Measurements from ENCODE around the gene SYNGR1.
A peak's percentile ranks its signal among the peaks of the same experiment; 100 is the strongest.

Gene SYNGR1

GRCh38 chr22:39351689-39352214 lies 2.0 kb downstream of the SYNGR1 start:
- peak overlapping the region in 1 of 2 experiments; percentile 57 for H3K14ac ChIP-seq (ENCODE audit: low read length in 2 of 2)
- peak overlapping the region in 1 of 2 experiments; percentile 82 for H2BK12ac ChIP-seq (ENCODE audit: low read length in 2 of 2)
- peak overlapping the region; percentile 41 for H2AK5ac ChIP-seq (ENCODE audit: low read length, severe bottlenecking)
- no peak overlapping the region for H3K9ac ChIP-seq (ENCODE audit: low read length)
- H3K4me1 ChIP-seq (ENCODE audit: control insufficient read depth, insufficient read depth, low read depth, low read length), result peaks cover 43% of the 10 kb centered on the region
- H3K4ac ChIP-seq (ENCODE audit: low read depth in 1 of 2, low read length in 2 of 2), result peak overlapping the region in 1 of 2 experiments; percentile 54
- no peak overlapping the region for H2BK120ac ChIP-seq (ENCODE audit: low read depth, low read length)
- WGBS, result 70% methylated on average over 8 of the region's 8 CpGs
- H2BK15ac ChIP-seq (ENCODE audit: low read depth, poor library complexity, severe bottlenecking), result no peak overlapping the region
- no peaks in the 10 kb centered on the region for H3K27me3 ChIP-seq (ENCODE audit: control insufficient read depth in 1 of 2, insufficient read depth in 1 of 2, low read length in 2 of 2)
- H3K18ac ChIP-seq (ENCODE audit: low read depth in 1 of 2, low read length in 2 of 2), result no peak overlapping the region
- peaks cover 17% of the 10 kb centered on the region for H3K79me1 ChIP-seq (replicated peaks; ENCODE audit: low read length, poor library complexity, severe bottlenecking)
- H3K27ac ChIP-seq (ENCODE audit: low read length, poor library complexity, severe bottlenecking), result peak overlapping the region; percentile 54
- H3K9me3 ChIP-seq (ENCODE audit: control insufficient read depth, low read length), result no peaks in the 10 kb centered on the region
- H4K91ac ChIP-seq (ENCODE audit: low read length), result no peak overlapping the region
- H3K36me3 ChIP-seq (ENCODE audit: control insufficient read depth in 1 of 2, insufficient read depth in 2 of 2, low read depth in 1 of 2, low read length in 2 of 2), result peaks cover 0 to 4% of the 10 kb centered on the region in 2 experiments
- peak overlapping the region; percentile 24 for H3K4me2 ChIP-seq (ENCODE audit: low read length, poor library complexity, severe bottlenecking)
- H4K8ac ChIP-seq (ENCODE audit: low read length), result no peak overlapping the region
- H2AFZ ChIP-seq (ENCODE audit: low read depth, low read length), result no peak overlapping the region
- no peak overlapping the region for H2BK5ac ChIP-seq (ENCODE audit: low read depth, low read length, poor library complexity, severe bottlenecking)
- H3K23ac ChIP-seq (ENCODE audit: low read length in 2 of 2), result no peak overlapping the region
- DNase-seq, result peak; percentile 28
- no peak overlapping the region for H3K4me3 ChIP-seq (ENCODE audit: insufficient read depth in 1 of 2, low read depth in 1 of 2, low read length in 2 of 2)

DNA sequence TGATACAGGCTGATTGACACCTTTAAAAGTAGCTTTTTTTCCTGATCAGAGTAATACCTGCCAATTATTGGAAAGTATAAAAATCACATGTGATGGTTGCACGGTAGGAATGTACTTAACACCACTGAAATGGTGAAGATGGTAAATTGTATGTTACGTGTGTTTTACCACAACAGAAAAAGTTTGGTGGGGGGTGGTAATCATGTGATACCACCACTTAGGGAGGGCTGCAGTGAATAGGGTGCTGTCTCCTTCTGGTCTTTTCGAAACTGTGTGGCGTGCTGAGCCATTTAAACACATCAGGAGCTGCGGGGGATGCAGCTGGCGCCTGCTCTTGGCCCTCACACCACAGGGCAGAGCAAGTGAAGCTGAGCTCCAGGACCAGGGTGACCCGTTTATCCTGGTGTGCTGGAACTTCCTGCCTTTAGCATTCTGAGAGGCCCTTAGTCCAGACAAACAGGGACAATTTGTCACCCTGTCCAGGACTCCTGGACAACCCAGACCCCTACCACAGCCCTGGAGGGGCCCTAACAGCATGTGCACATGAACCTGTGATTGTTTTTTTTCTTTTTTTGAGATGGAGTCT lies 2.6 kb downstream of the SYNGR1 start:
- Histone ChIP-seq H3K18ac (ENCODE audit: low read depth in 1 of 2, low read length in 2 of 2) (no peak overlapping the region), H3K27ac (ENCODE audit: low read length, poor library complexity, severe bottlenecking) (no peak overlapping the region), H2AK5ac (ENCODE audit: low read length, severe bottlenecking) (peak overlapping the region; percentile 79), H3K9me3 (ENCODE audit: control insufficient read depth, low read length) (no peaks in the 10 kb centered on the region), H4K8ac (ENCODE audit: low read length) (peak overlapping the region; percentile 2), H3K4ac (ENCODE audit: low read depth in 1 of 2, low read length in 2 of 2) (no peak overlapping the region), H3K4me3 (ENCODE audit: insufficient read depth in 1 of 2, low read depth in 1 of 2, low read length in 2 of 2) (no peak overlapping the region), H3K4me1 (ENCODE audit: control insufficient read depth, insufficient read depth, low read depth, low read length) (peaks cover 47% of the 10 kb centered on the region), H3K27me3 (ENCODE audit: control insufficient read depth in 1 of 2, insufficient read depth in 1 of 2, low read length in 2 of 2) (no peaks in the 10 kb centered on the region), H3K9ac (ENCODE audit: low read length) (no peak overlapping the region), H3K79me1 (replicated peaks; ENCODE audit: low read length, poor library complexity, severe bottlenecking) (peaks cover 17% of the 10 kb centered on the region), H2AFZ (ENCODE audit: low read depth, low read length) (no peak overlapping the region), H4K91ac (ENCODE audit: low read length) (peak overlapping the region; percentile 91), H2BK120ac (ENCODE audit: low read depth, low read length) (no peak overlapping the region), H3K14ac (ENCODE audit: low read length in 2 of 2) (no peak overlapping the region), H2BK5ac (ENCODE audit: low read depth, low read length, poor library complexity, severe bottlenecking) (no peak overlapping the region), H2BK15ac (ENCODE audit: low read depth, poor library complexity, severe bottlenecking) (peak overlapping the region; percentile 48), H3K4me2 (ENCODE audit: low read length, poor library complexity, severe bottlenecking) (no peak overlapping the region), H2BK12ac (ENCODE audit: low read length in 2 of 2) (no peak overlapping the region), H3K23ac (ENCODE audit: low read length in 2 of 2) (no peak overlapping the region), H3K36me3 (ENCODE audit: control insufficient read depth in 1 of 2, insufficient read depth in 2 of 2, low read depth in 1 of 2, low read length in 2 of 2) (peaks cover 0 to 4% of the 10 kb centered on the region in 2 experiments)
- DNase-seq, result no peak
- 81% methylated on average over 7 of the region's 7 CpGs for WGBS

DNA sequence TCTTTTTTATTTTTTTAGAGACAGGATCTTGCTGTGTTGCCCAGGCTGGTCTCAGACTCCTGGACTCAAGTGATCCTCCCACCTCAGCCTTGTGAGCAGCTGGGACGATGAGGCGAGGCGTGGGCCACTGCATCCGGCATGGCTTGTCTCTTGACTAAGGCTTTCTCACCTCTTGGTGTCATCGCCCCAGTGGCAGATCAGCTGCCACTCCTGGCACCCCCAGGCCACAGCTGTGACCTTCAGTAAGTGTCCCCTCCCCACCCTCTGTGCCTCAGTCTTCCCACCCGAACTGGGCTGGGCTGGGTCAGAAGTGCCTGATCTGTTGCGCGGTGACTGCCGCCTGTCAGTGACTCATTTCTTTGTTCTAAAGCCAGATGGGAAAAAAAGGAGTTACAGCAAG lies 3.6 kb downstream of the SYNGR1 start:
- no peaks in the 10 kb centered on the region for H3K9me3 ChIP-seq (ENCODE audit: control insufficient read depth, low read length)
- H3K27me3 ChIP-seq (ENCODE audit: control insufficient read depth in 1 of 2, insufficient read depth in 1 of 2, low read length in 2 of 2), result no peaks in the 10 kb centered on the region
- H2BK12ac ChIP-seq (ENCODE audit: low read length in 2 of 2), result peak overlapping the region in 1 of 2 experiments; percentile 78
- no peak overlapping the region for H2AFZ ChIP-seq (ENCODE audit: low read depth, low read length)
- H3K4me3 ChIP-seq (ENCODE audit: insufficient read depth in 1 of 2, low read depth in 1 of 2, low read length in 2 of 2), result no peak overlapping the region
- H3K4me1 ChIP-seq (ENCODE audit: control insufficient read depth, insufficient read depth, low read depth, low read length), result peaks cover 51% of the 10 kb centered on the region
- peaks cover 17% of the 10 kb centered on the region for H3K79me1 ChIP-seq (replicated peaks; ENCODE audit: low read length, poor library complexity, severe bottlenecking)
- no peak overlapping the region for H3K27ac ChIP-seq (ENCODE audit: low read length, poor library complexity, severe bottlenecking)
- H2AK5ac ChIP-seq (ENCODE audit: low read length, severe bottlenecking), result peak overlapping the region; percentile 79
- no peak overlapping the region for H3K9ac ChIP-seq (ENCODE audit: low read length)
- no peak overlapping the region for H3K18ac ChIP-seq (ENCODE audit: low read depth in 1 of 2, low read length in 2 of 2)
- H3K4me2 ChIP-seq (ENCODE audit: low read length, poor library complexity, severe bottlenecking), result no peak overlapping the region
- DNase-seq, result no peak
- H4K8ac ChIP-seq (ENCODE audit: low read length), result no peak overlapping the region
- H2BK120ac ChIP-seq (ENCODE audit: low read depth, low read length), result no peak overlapping the region
- H3K36me3 ChIP-seq (ENCODE audit: control insufficient read depth in 1 of 2, insufficient read depth in 2 of 2, low read depth in 1 of 2, low read length in 2 of 2), result peaks cover 0 to 4% of the 10 kb centered on the region in 2 experiments
- no peak overlapping the region for H3K14ac ChIP-seq (ENCODE audit: low read length in 2 of 2)
- 85% methylated on average over 9 of the region's 9 CpGs for WGBS
- peak overlapping the region; percentile 19 for H4K91ac ChIP-seq (ENCODE audit: low read length)
- H3K23ac ChIP-seq (ENCODE audit: low read length in 2 of 2), result no peak overlapping the region
- H2BK15ac ChIP-seq (ENCODE audit: low read depth, poor library complexity, severe bottlenecking), result no peak overlapping the region
- no peak overlapping the region for H3K4ac ChIP-seq (ENCODE audit: low read depth in 1 of 2, low read length in 2 of 2)
- H2BK5ac ChIP-seq (ENCODE audit: low read depth, low read length, poor library complexity, severe bottlenecking), result no peak overlapping the region

DNA sequence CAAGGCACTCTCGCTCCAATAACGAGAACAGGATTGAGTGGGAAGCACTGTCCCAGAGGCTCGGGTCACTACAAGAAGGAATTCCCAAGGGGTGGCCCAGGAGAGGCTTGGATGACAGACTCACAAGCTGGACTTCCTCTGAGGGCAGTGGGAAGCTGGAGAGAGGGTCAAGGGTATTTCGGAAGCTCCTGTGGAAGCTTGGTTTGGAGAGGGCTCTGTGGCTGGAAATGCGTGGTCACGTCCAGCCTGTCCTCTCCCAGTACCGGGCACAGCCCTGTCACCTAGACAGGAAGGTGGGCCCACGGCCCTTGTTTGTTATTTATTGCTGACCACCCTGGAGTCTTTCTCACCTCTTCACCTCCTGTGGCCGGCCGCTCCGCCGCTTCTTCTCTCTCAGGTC lies 5.3 kb downstream of the SYNGR1 start:
- H3K36me3 ChIP-seq (ENCODE audit: control insufficient read depth in 1 of 2, insufficient read depth in 2 of 2, low read depth in 1 of 2, low read length in 2 of 2), result peaks cover 0 to 11% of the 10 kb centered on the region in 2 experiments
- H3K79me1 ChIP-seq (replicated peaks; ENCODE audit: low read length, poor library complexity, severe bottlenecking), result peaks cover 23% of the 10 kb centered on the region
- H3K9me3 ChIP-seq (ENCODE audit: control insufficient read depth, low read length), result no peaks in the 10 kb centered on the region
- H3K4me2 ChIP-seq (ENCODE audit: low read length, poor library complexity, severe bottlenecking), result no peak overlapping the region
- 92% methylated on average over 12 of the region's 12 CpGs for WGBS
- H2BK15ac ChIP-seq (ENCODE audit: low read depth, poor library complexity, severe bottlenecking), result no peak overlapping the region
- H3K27me3 ChIP-seq (ENCODE audit: control insufficient read depth in 1 of 2, insufficient read depth in 1 of 2, low read length in 2 of 2), result no peaks in the 10 kb centered on the region
- H2AK5ac ChIP-seq (ENCODE audit: low read length, severe bottlenecking), result peak overlapping the region; percentile 3
- H3K23ac ChIP-seq (ENCODE audit: low read length in 2 of 2), result no peak overlapping the region
- H4K91ac ChIP-seq (ENCODE audit: low read length), result no peak overlapping the region
- DNase-seq, result no peak
- no peak overlapping the region for H3K18ac ChIP-seq (ENCODE audit: low read depth in 1 of 2, low read length in 2 of 2)
- no peak overlapping the region for H3K4ac ChIP-seq (ENCODE audit: low read depth in 1 of 2, low read length in 2 of 2)
- H4K8ac ChIP-seq (ENCODE audit: low read length), result no peak overlapping the region
- no peak overlapping the region for H2AFZ ChIP-seq (ENCODE audit: low read depth, low read length)
- no peak overlapping the region for H2BK120ac ChIP-seq (ENCODE audit: low read depth, low read length)
- H3K4me1 ChIP-seq (ENCODE audit: control insufficient read depth, insufficient read depth, low read depth, low read length), result peaks cover 47% of the 10 kb centered on the region
- H2BK12ac ChIP-seq (ENCODE audit: low read length in 2 of 2), result no peak overlapping the region
- no peak overlapping the region for H3K4me3 ChIP-seq (ENCODE audit: insufficient read depth in 1 of 2, low read depth in 1 of 2, low read length in 2 of 2)
- no peak overlapping the region for H2BK5ac ChIP-seq (ENCODE audit: low read depth, low read length, poor library complexity, severe bottlenecking)
- no peak overlapping the region for H3K9ac ChIP-seq (ENCODE audit: low read length)
- no peak overlapping the region for H3K27ac ChIP-seq (ENCODE audit: low read length, poor library complexity, severe bottlenecking)
- H3K14ac ChIP-seq (ENCODE audit: low read length in 2 of 2), result no peak overlapping the region
